Right lung (tissue), 5 donors: ENCODE results near the gene EHD1. TPM values are rescaled to one million over a fixed set of nuclear protein-coding genes. Genes with fewer than 3 reads are reported as not detected.

Source experiments
- DNase-seq, 2 donors: peaks; one replicate each; pipeline ENCODE4 v3.0.0-alpha.2; 2013
- polyA plus RNA-seq, 5 donors: library from polyadenylated mRNA; unstranded; fragments of 120-200 nt; gene quantifications; one replicate each; pipeline versions ENCODE4 v1.2.1 to v1.2.3, GENCODE V29; 2013; ENCODE audit warnings: inconsistent platforms in 1 of 5, low replicate concordance in 1 of 5; ENCODE audit not compliant: insufficient read length in 5 of 5, insufficient read depth in 1 of 5

Gene EHD1
- polyA plus RNA-seq, 5 donors, result 38.4 to 65.5 (median 49.2) TPM

- DNase-seq, result peak; percentile 82 to 89
Measured at GRCh38 chr11:64845129-64845775, 33.2 kb downstream of the EHD1 start.

- DNase-seq, result peak in 1 of 2 donors; percentile 73
Measured at GRCh38 chr11:64844330-64845128, 33.9 kb downstream of the EHD1 start, which contains the start of gene CDC42BPG. TSS of gene CDC42BPG (minus strand) at chr11:64844653. CDS start at chr11:64844569, 84 bp downstream.

- no peak for DNase-seq
Measured at GRCh38 chr11:64843686-64844329, 34.6 kb downstream of the EHD1 start.

GRCh38 chr11:64842851-64843685 is 35.4 kb downstream of the EHD1 start:
- DNase-seq, result no peak

- DNase-seq, result no peak
Measured at GRCh38 chr11:64842366-64842759, 36.1 kb downstream of the EHD1 start.

GRCh38 chr11:64841592-64842365 is 36.6 kb downstream of the EHD1 start:
- DNase-seq, result no peak

- DNase-seq, result no peak
Measured at GRCh38 chr11:64839887-64840782, 38.3 kb downstream of the EHD1 start.

- DNase-seq, result no peak
Measured at GRCh38 chr11:64839335-64839734, 39.1 kb downstream of the EHD1 start.

GRCh38 chr11:64838600-64839334 is 39.7 kb downstream of the EHD1 start:
- no peak for DNase-seq

- DNase-seq, result no peak
Measured at GRCh38 chr11:64837887-64838351, 40.5 kb downstream of the EHD1 start.

GRCh38 chr11:64836448-64837072 is 41.9 kb downstream of the EHD1 start:
- no peak for DNase-seq

- DNase-seq, result no peak
Measured at GRCh38 chr11:64835616-64836447, 42.6 kb downstream of the EHD1 start.

- no peak for DNase-seq
Measured at GRCh38 chr11:64834723-64835615, 43.5 kb downstream of the EHD1 start.

GRCh38 chr11:64834031-64834722 is 44.2 kb downstream of the EHD1 start:
- no peak for DNase-seq

- DNase-seq, result no peak
Measured at GRCh38 chr11:64833509-64833908, 44.9 kb downstream of the EHD1 start.

- no peak for DNase-seq
Measured at GRCh38 chr11:64833198-64833502, 45.3 kb downstream of the EHD1 start.
